ENCODE data around the gene MTSS2. TPM values are rescaled to one million over a fixed set of nuclear protein-coding genes. Genes with fewer than 3 reads are reported as not detected.

MTSS2 gene
- total and polyA plus RNA-seq, 2 of the 8 experiments (the other 6 are each of a cell fraction or from before 2014, with no cell fraction given): 23.3 to 36.7 TPM

- Histone ChIP-seq H3K4me3 (ENCODE audit: extremely low read depth in 1 of 4, insufficient read depth in 2 of 4, low read depth in 3 of 4, low read length in 4 of 4) (no peak overlapping the region), H4K8ac (ENCODE audit: extremely low read depth, insufficient read depth, low read length) (no peak overlapping the region), H3K79me1 (ENCODE audit: low read depth, low read length) (peaks cover 2% of the 10 kb centered on the region; the same call in 1 of the 2 replicates), H3K79me2 (ENCODE audit: control insufficient read depth in 1 of 2, insufficient read depth in 2 of 2, low read length in 2 of 2) (no peaks in the 10 kb centered on the region), H3K14ac (ENCODE audit: insufficient read length) (no peak overlapping the region), H3K4ac (replicated peaks; ENCODE audit: insufficient read length, low read depth, low read length) (no peak overlapping the region), H3K9ac (replicated peaks in 1 of 4; ENCODE audit: extremely low read depth in 1 of 4, low read depth in 3 of 4, low read length in 3 of 4) (no peak overlapping the region), H3K27ac (ENCODE audit: low read depth, low read length) (no peak overlapping the region), H2BK15ac (ENCODE audit: low read length) (no peak overlapping the region), H3K56ac (replicated peaks; ENCODE audit: insufficient read length, low read depth, low read length) (no peak overlapping the region), H3K23me2 (ENCODE audit: low read depth, low read length) (no peaks in the 10 kb centered on the region), H3K23ac (ENCODE audit: insufficient read length) (no peak overlapping the region), H3K36me3 (ENCODE audit: control insufficient read depth in 2 of 4, insufficient read depth in 4 of 4, low read length in 3 of 4) (no peaks in the 10 kb centered on the region; a peak in 1 of 8 replicates), H3K4me2 (ENCODE audit: insufficient read depth in 1 of 2, low read depth in 2 of 2, low read length in 2 of 2) (no peak overlapping the region), H3K4me1 (replicated peaks in 1 of 4; ENCODE audit: control insufficient read depth in 3 of 4, insufficient read depth in 4 of 4, low read length in 3 of 4) (peaks cover 0 to 13% (median 9%) of the 10 kb centered on the region in 4 experiments; a peak in 5 of 7 replicates), H3K27me3 (replicated peaks in 1 of 4; ENCODE audit: control insufficient read depth in 3 of 4, extremely low read depth in 1 of 4, insufficient read depth in 3 of 4, low read length in 3 of 4) (no peaks in the 10 kb centered on the region), H4K20me1 (replicated peaks in 1 of 2; ENCODE audit: control insufficient read depth in 1 of 2, insufficient read depth in 2 of 2, low read length in 2 of 2) (peaks cover 0 to 6% of the 10 kb centered on the region in 2 experiments), H2AK5ac (ENCODE audit: low read depth, low read length) (no peak overlapping the region), H4K91ac (replicated peaks; ENCODE audit: insufficient read length, low read length) (no peak overlapping the region), H2BK5ac (ENCODE audit: low read depth, low read length) (no peak overlapping the region), H2AFZ (ENCODE audit: low read length) (no peak overlapping the region), H2BK20ac (ENCODE audit: low read length) (no peak overlapping the region), H2BK120ac (replicated peaks; ENCODE audit: low read depth, low read length) (no peak overlapping the region), H4K5ac (ENCODE audit: insufficient read length, low read depth, low read length) (no peak overlapping the region), H3K9me3 (ENCODE audit: insufficient read depth in 2 of 2, low read depth in 1 of 2, low read length in 1 of 2) (no peaks in the 10 kb centered on the region), H2BK12ac (ENCODE audit: low read depth, low read length) (0 out of 2 replicates have a peak overlapping the region, but pooled peaks have one; percentile 9), H3K18ac (ENCODE audit: extremely low read depth, low read length) (no peak overlapping the region)
- WGBS, 2 experiments (ENCODE audit: extremely low coverage in 1 of 2, insufficient coverage in 1 of 2, insufficient read length in 1 of 2, insufficient replicate concordance in 2 of 2, low coverage in 1 of 2, low lambda C conversion rate in 2 of 2, missing lambda C conversion rate in 1 of 2): 80% methylated on average over 8 of the region's 8 CpGs; no CpG with 5 or more reads in 1 of the 2 experiments
- ChIA-PET CTCF (ENCODE audit: partially characterized antibody) (interaction anchor here (0.6 to 2.5 kb wide), 12 partner anchors 9 to 75 kb away, joined by 3 to 15 read pairs (median 6); no protein-coding TSS in a partner anchor), POLR2A (ENCODE audit: partially characterized antibody) (interaction anchor here (1.0 to 1.5 kb wide), 3 partner anchors 10 to 16 kb away, joined by 3 to 5 read pairs (median 4); no protein-coding TSS in a partner anchor)
- no peak for DNase-seq (ENCODE audit: low read depth in 1 of 2, low spot score in 2 of 2)
- TF ChIP-seq PHF8 (conservative IDR thresholded peaks at IDR 0.05; ENCODE audit: low read depth, low read length) (no peak), JUND (IDR thresholded peaks at IDR 0.05; ENCODE audit: low read length) (no peak), BRCA1 (IDR thresholded peaks at IDR 0.05; ENCODE audit: low read depth, low read length) (no peak), CBX5 (IDR thresholded peaks at IDR 0.05; ENCODE audit: low read depth, low read length) (no peak), KDM4A (IDR thresholded peaks at IDR 0.05; ENCODE audit: low read depth, low read length, severe bottlenecking) (no peak), RFX5 (IDR thresholded peaks at IDR 0.05; ENCODE audit: borderline replicate concordance, low read depth, low read length) (no peak), NRF1 (IDR thresholded peaks at IDR 0.05; ENCODE audit: low read depth, low read length) (no peak)
- FAIRE-seq: no peak
These were observed 16.8 kb upstream of the MTSS2 start for GRCh38 chr16:70702624-70703023.

Measured in H1 (cell line).